Duodenal mucosa (tissue), 2 donors: ENCODE data around the gene TBC1D16.
A peak's percentile ranks its signal among the peaks of the same experiment; 100 is the strongest.

Experiments used
- H3K27ac ChIP-seq: one replicate; pipeline ENCODE4 v1.7.0; 2013; ENCODE audit warnings: low read depth, low read length
- H3K27me3 ChIP-seq, 2 donors: one replicate each; pipeline ENCODE4 v1.7.0; 2013; ENCODE audit warnings: low read length in 2 of 2, control low read depth in 1 of 2; ENCODE audit not compliant: insufficient read depth in 2 of 2, control insufficient read depth in 1 of 2
- H3K36me3 ChIP-seq, 2 donors: one replicate each; pipeline ENCODE4 v1.7.0; 2013; ENCODE audit warnings: low read length in 2 of 2, control low read depth in 1 of 2; ENCODE audit not compliant: insufficient read depth in 2 of 2, control insufficient read depth in 1 of 2
- H3K4me1 ChIP-seq, 2 donors: one replicate each; pipeline ENCODE4 v1.7.0; 2013; ENCODE audit warnings: low read length in 2 of 2, control low read depth in 1 of 2; ENCODE audit not compliant: insufficient read depth in 2 of 2, control insufficient read depth in 1 of 2
- H3K4me3 ChIP-seq, 2 donors: one replicate each; pipeline ENCODE4 v1.7.0; 2013; ENCODE audit warnings: low read length in 2 of 2, low read depth in 1 of 2
- H3K9ac ChIP-seq, 2 donors: one replicate each; pipeline ENCODE4 v1.7.0; 2013; ENCODE audit warnings: low read length in 2 of 2, low read depth in 1 of 2
- H3K9me3 ChIP-seq, 2 donors: one replicate each; pipeline ENCODE4 v1.7.0; 2013; ENCODE audit warnings: low read length in 2 of 2, control low read depth in 1 of 2; ENCODE audit not compliant: control insufficient read depth in 1 of 2

Gene TBC1D16

GRCh38 chr17:80068301-80069222 lies 32.9 kb upstream of the TBC1D16 start:
- Histone ChIP-seq H3K9ac (no peak overlapping the region), H3K27ac (peak overlapping the region; percentile 24), H3K4me1 (peaks cover 16 to 22% of the 10 kb centered on the region in 2 donors), H3K4me3 (no peak overlapping the region), H3K9me3 (no peaks in the 10 kb centered on the region), H3K27me3 (no peaks in the 10 kb centered on the region), H3K36me3 (no peaks in the 10 kb centered on the region)

DNA sequence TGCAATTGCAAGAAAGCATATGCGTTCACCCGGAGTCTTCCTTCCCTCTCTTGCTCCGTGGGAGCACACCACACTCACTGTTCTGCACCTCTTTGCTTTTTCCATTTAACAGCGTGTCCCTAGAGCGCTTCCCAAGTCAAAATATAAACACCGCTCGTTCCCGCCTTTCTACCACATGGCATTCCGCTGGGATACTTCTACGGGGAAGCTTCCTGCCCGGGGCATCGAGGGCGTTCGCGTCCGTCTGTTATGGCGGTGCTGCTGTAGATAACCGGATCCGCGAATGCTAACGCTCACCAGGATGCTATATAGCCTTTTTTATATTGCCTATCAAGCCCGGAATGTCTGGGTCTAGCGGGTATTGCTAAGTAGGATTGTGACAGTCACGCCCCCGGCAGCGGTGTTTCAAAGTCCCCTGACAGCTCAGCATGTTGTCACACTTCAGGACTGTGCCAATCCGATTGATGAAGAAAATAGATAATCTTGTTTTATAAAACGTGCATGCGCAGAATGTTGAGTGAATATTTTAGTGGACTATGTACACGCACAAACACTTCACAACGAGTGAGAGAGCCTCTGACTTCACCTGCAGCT lies 31.8 kb upstream of the TBC1D16 start:
- no peak overlapping the region for H3K27ac ChIP-seq
- no peaks in the 10 kb centered on the region for H3K9me3 ChIP-seq
- no peaks in the 10 kb centered on the region for H3K36me3 ChIP-seq
- peaks cover 16 to 22% of the 10 kb centered on the region in 2 donors for H3K4me1 ChIP-seq
- no peak overlapping the region for H3K9ac ChIP-seq
- no peak overlapping the region for H3K4me3 ChIP-seq
- H3K27me3 ChIP-seq = no peaks in the 10 kb centered on the region

DNA sequence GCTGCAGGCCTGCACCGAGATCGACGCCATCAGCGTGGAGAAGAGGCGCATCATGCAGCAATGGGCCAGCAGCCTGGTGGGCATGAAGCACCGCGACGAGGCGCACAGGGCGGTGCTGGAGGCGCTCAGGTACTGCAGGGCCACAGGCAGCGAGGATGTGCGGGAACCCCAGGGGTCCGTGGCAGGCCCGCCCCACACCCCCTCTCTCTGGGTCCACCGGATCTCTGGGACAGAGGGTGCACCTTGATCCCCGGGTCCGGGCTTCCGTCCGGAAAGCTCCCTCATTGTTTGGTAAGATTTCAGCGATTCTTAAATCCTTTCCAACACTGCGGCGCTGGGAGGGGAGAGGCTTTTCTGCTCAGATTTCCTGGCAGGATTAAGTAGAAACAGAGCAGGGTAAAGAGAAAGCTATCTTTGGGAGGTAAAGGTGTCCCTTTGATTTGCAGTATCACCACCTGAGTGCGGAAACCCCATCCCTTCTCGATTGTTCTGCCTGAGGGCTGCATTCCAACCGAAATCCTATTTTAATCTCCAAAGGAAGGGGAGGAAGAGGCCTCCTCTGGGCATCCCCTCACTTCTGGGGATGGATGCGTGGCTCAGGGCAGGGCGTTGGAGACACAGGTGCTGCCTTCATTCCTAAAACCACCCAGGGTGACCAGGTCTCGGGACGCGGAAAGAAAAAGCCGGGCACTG lies 30.0 kb upstream of the TBC1D16 start:
- no peak overlapping the region for H3K27ac ChIP-seq

DNA sequence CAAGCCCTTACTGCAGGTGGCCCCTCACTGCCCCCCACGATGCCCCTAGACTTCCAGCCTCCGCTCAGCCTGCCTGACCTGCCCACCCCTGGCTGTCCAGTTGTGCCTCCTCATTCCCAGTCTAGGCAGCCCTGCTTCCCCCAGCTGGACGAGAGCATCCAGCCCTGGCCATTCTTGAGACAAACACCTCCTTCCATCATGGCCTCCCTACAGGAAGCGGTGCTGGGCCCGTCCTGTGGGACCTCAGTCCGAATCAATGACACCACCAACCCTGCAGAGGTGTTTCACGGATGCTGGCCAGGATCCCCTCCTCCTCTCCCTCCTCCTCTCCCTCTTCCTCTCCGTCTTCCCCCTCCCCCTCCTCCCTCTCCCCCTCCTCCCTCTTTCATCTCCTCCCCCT lies 29.0 kb upstream of the TBC1D16 start:
- no peak overlapping the region for H3K9ac ChIP-seq
- peak overlapping the region; percentile 30 for H3K27ac ChIP-seq

More for the DNA sequence above, 30.0 kb upstream of the TBC1D16 start:
- H3K4me3 ChIP-seq = no peak overlapping the region
- no peaks in the 10 kb centered on the region for H3K9me3 ChIP-seq
- no peak overlapping the region for H3K9ac ChIP-seq
- peaks cover 6 to 12% of the 10 kb centered on the region in 2 donors for H3K4me1 ChIP-seq
- no peaks in the 10 kb centered on the region for H3K36me3 ChIP-seq
- H3K27me3 ChIP-seq = no peaks in the 10 kb centered on the region

GRCh38 chr17:80063830-80064585 lies 28.3 kb upstream of the TBC1D16 start:
- no peaks in the 10 kb centered on the region for H3K27me3 ChIP-seq
- no peaks in the 10 kb centered on the region for H3K36me3 ChIP-seq
- no peak overlapping the region for H3K9ac ChIP-seq
- no peaks in the 10 kb centered on the region for H3K9me3 ChIP-seq
- H3K4me1 ChIP-seq = peaks cover 6 to 7% of the 10 kb centered on the region in 2 donors
- H3K27ac ChIP-seq = peak overlapping the region; percentile 30
- H3K4me3 ChIP-seq = no peak overlapping the region

More for the DNA sequence above, 29.0 kb upstream of the TBC1D16 start:
- H3K36me3 ChIP-seq = no peaks in the 10 kb centered on the region
- no peak overlapping the region for H3K4me3 ChIP-seq
- no peaks in the 10 kb centered on the region for H3K9me3 ChIP-seq
- peaks cover 6 to 11% of the 10 kb centered on the region in 2 donors for H3K4me1 ChIP-seq
- no peaks in the 10 kb centered on the region for H3K27me3 ChIP-seq

GRCh38 chr17:80061421-80061820 lies 25.7 kb upstream of the TBC1D16 start:
- H3K9ac ChIP-seq = no peak overlapping the region
- no peaks in the 10 kb centered on the region for H3K36me3 ChIP-seq
- H3K4me1 ChIP-seq = no peaks in the 10 kb centered on the region
- no peaks in the 10 kb centered on the region for H3K27me3 ChIP-seq
- H3K4me3 ChIP-seq = no peak overlapping the region
- H3K27ac ChIP-seq = no peak overlapping the region
- H3K9me3 ChIP-seq = no peaks in the 10 kb centered on the region

- no peaks in the 10 kb centered on the region for H3K36me3 ChIP-seq
- H3K4me1 ChIP-seq = no peaks in the 10 kb centered on the region
- H3K9me3 ChIP-seq = no peaks in the 10 kb centered on the region
- H3K27ac ChIP-seq = no peak overlapping the region
- H3K27me3 ChIP-seq = no peaks in the 10 kb centered on the region
- H3K4me3 ChIP-seq = no peak overlapping the region
- H3K9ac ChIP-seq = no peak overlapping the region
Observed at GRCh38 chr17:80060644-80061043, 25.0 kb upstream of the TBC1D16 start.

GRCh38 chr17:80058311-80058955 lies 22.8 kb upstream of the TBC1D16 start:
- no peaks in the 10 kb centered on the region for H3K9me3 ChIP-seq
- H3K36me3 ChIP-seq = no peaks in the 10 kb centered on the region
- no peak overlapping the region for H3K9ac ChIP-seq
- H3K27ac ChIP-seq = no peak overlapping the region
- H3K4me1 ChIP-seq = peaks cover 0 to 8% of the 10 kb centered on the region in 2 donors
- H3K4me3 ChIP-seq = no peak overlapping the region
- no peaks in the 10 kb centered on the region for H3K27me3 ChIP-seq

DNA sequence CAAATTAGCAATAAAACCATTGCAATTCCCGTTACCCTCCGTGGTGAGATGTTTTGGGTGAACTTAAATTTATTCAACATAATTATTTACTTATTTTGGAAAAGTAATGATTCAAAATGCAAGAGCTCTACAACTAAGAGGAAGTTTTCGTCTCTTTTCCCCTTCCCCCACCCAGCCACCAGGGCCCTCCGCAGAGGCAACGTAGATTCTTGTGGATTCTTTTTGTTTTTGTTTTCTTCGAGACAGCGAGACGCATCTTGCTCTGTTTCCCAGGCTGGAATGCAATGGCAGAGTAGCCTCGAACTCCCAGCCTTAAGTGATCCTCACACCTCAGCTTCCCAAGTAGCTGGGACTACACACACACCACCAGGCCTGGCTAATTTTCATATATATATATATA lies 19.9 kb upstream of the TBC1D16 start:
- H3K4me1 ChIP-seq = peaks cover 0 to 8% of the 10 kb centered on the region in 2 donors
- H3K9ac ChIP-seq = no peak overlapping the region
- no peaks in the 10 kb centered on the region for H3K9me3 ChIP-seq
- H3K27ac ChIP-seq = no peak overlapping the region
- no peak overlapping the region for H3K4me3 ChIP-seq
- peaks cover 0 to 3% of the 10 kb centered on the region in 2 donors for H3K36me3 ChIP-seq
- no peaks in the 10 kb centered on the region for H3K27me3 ChIP-seq
